Heart left ventricle (tissue), 16 donors: ENCODE measurements around the gene RCL1. TPM values are rescaled to one million over a fixed set of nuclear protein-coding genes. Genes with fewer than 3 reads are reported as not detected.

Source experiments
- ATAC-seq, 4 donors: fragments of 200-7000 bp; cut with Tn5 transposase; one replicate each; pipeline ENCODE4 v1.9.1; 2020 to 2022; ENCODE audit warnings: moderate library complexity in 4 of 4, mild to moderate bottlenecking in 3 of 4, moderate number of reproducible peaks in 1 of 4
- DNase-seq, 5 donors: peaks; one replicate each; pipeline ENCODE4 v3.0.0-alpha.2; 2020
- H3K27ac ChIP-seq, 12 donors: fragments of 200-600 bp; sonication (generic) in 4 of 12; one replicate each; pipeline versions ENCODE4 v1.5.0 to v1.8.0; 2016 to 2022; ENCODE audit warnings: mild to moderate bottlenecking in 2 of 12
- H3K27me3 ChIP-seq, 9 donors: fragments of 200-600 bp; sonication (generic) in 2 of 9; one replicate each; pipeline versions ENCODE4 v1.5.1 to v1.8.0; 2016 to 2022; ENCODE audit warnings: mild to moderate bottlenecking in 3 of 9
- H3K36me3 ChIP-seq, 9 donors: fragments of 200-600 bp; sonication (generic) in 2 of 9; one replicate each; pipeline versions ENCODE4 v1.5.0 to v1.8.0; 2018 to 2022; ENCODE audit warnings: mild to moderate bottlenecking in 2 of 9
- H3K4me1 ChIP-seq, 12 donors: fragments of 200-600 bp; sonication (generic) in 4 of 12; one replicate each; pipeline versions ENCODE4 v1.5.0 to v1.8.0; 2016 to 2022; ENCODE audit warnings: mild to moderate bottlenecking in 3 of 12
- H3K4me3 ChIP-seq, 12 donors: fragments of 200-600 bp; sonication (generic) in 4 of 12; one replicate each; pipeline versions ENCODE4 v1.5.0 to v1.8.0; 2017 to 2022; ENCODE audit warnings: mild to moderate bottlenecking in 9 of 12, moderate library complexity in 4 of 12
- H3K9me3 ChIP-seq, 12 donors: fragments of 200-600 bp; sonication (generic) in 4 of 12; one replicate each; pipeline versions ENCODE4 v1.5.0 to v1.8.0; 2016 to 2022; ENCODE audit warnings: mild to moderate bottlenecking in 1 of 12
- CTCF ChIP-seq, 12 donors: fragments of 200-600 bp; sonication (generic) in 4 of 12; IDR thresholded peaks; one replicate each; pipeline versions ENCODE4 v1.5.0 to v1.8.0; 2018 to 2022; ENCODE audit warnings: antibody characterized with exemption in 12 of 12, mild to moderate bottlenecking in 5 of 12
- POLR2A ChIP-seq, 2 donors: fragments of 450-650 bp; IDR thresholded peaks; one replicate each; pipeline ENCODE4 v1.6.1; 2017; ENCODE audit warnings: antibody characterized with exemption in 2 of 2, mild to moderate bottlenecking in 2 of 2, moderate library complexity in 2 of 2
- WGBS, 4 donors: extraction: QIAGEN DNeasy Blood & Tissue Kit in 2 of 4; methylation state at CpG; one replicate each; pipeline versions ENCODE4 v1.1.5 to v1.1.7; 2013 to 2018; 5-methylcytosine and 5-hydroxymethylcytosine counted together
- intact Hi-C, 10 donors: fragments of 100-400 bp; cut with DNase I; formaldehyde crosslinking; loops; one replicate each; pipeline versions ENCODE4 v1.11.1 to v1.14.2; 2022
- polyA plus RNA-seq, 2 donors: library from polyadenylated mRNA; stranded (reverse); fragments of 200-250 nt; gene quantifications; one replicate each; pipeline ENCODE4 v1.2.3, GENCODE V29; 2013
- total RNA-seq, 9 donors: library from RNA; depleted of rRNA in 2 of 9; stranded (reverse); fragments of >200 nt in 2 of 9; fragmentation: NEBNext Ultra II Directional in 3 of 9; extraction: Animal tissue kit (Norgen Biotek cat#: 25700) in 3 of 9; gene quantifications; one replicate each; pipeline versions ENCODE4 v1.1.0 to v1.2.4, GENCODE V29; 2016 to 2023
- donor health status: ischemic (EF 13 %, LVEDD 7.1; RV severe dilation, severe dysfunction).
- donor health status: healthy with polysubstance abuse.
- donor health status: DM: no; HTN: yes; CAD: no.
- donor health status: DM: no; HTN: no; CAD: no.
- donor health status: ischemic (EF 25% LVEDD 6.9; RV normal size, moderate dysfunction).
- donor health status: ischemic (EF 25% LVEDD 5.7; RV mildly dilated, moderate dysfunction).
- donor health status: healthy.
- donor health status: DM: yes; HTN: yes; CAD: no.
- donor health status: ischemic (EF 35%, LVEDD 5.7; RV mildly dilated, moderate dysfunction).
- donor health status: nonischemic (EF 11% LVEDD 7.7; RV severe dilation, severe dysfunction).
- donor health status: DM: yes; HTN: yes; CAD: no.
- donor health status: PGD.
- donor health status: ischemic (EF 29% LVEDD 5.4; RV normal size, mild dysfunction).
- donor health status: nonischemic (EF 23%, LVEDD 6.1; RV moderate dilation, normal function).

The RCL1 gene
- total and polyA plus RNA-seq, 11 donors = 3.8 to 11.3 (median 7.2) TPM

GRCh38 chr9:4861145-4861544 lies 68.4 kb downstream of the RCL1 start:
- no peak for TF ChIP-seq CTCF (IDR thresholded peaks at IDR 0.05)
- TF ChIP-seq POLR2A (IDR thresholded peaks at IDR 0.05) = no peak
- no peak overlapping the region for H3K4me3 ChIP-seq
- peaks cover 2 to 37% (median 19%) of the 10 kb centered on the region in 9 donors for H3K36me3 ChIP-seq
- 85 to 96% (median 93%) methylated on average over 2 of the region's 2 CpGs for WGBS, 4 donors
- intact Hi-C loops = no loop called here
- H3K27ac ChIP-seq = no peak overlapping the region
- peaks cover 0 to 14% (median 0%) of the 10 kb centered on the region in 12 donors for H3K4me1 ChIP-seq
- peaks cover 0 to 4% (median 0%) of the 10 kb centered on the region in 12 donors for H3K9me3 ChIP-seq
- H3K27me3 ChIP-seq = no peaks in the 10 kb centered on the region
- DNase-seq (no peak), ATAC-seq (no peak)

- Histone ChIP-seq H3K9me3 (peaks cover 0 to 4% (median 0%) of the 10 kb centered on the region in 12 donors), H3K4me1 (peaks cover 0 to 12% (median 0%) of the 10 kb centered on the region in 12 donors), H3K36me3 (peaks cover 2 to 37% (median 19%) of the 10 kb centered on the region in 9 donors), H3K4me3 (no peak overlapping the region), H3K27me3 (no peaks in the 10 kb centered on the region), H3K27ac (no peak overlapping the region)
- 92 to 98% (median 97%) methylated on average over 7 of the region's 7 CpGs for WGBS, 4 donors
- TF ChIP-seq CTCF (IDR thresholded peaks at IDR 0.05) (no peak), POLR2A (IDR thresholded peaks at IDR 0.05) (no peak)
- ATAC-seq (no peak), DNase-seq (no peak)
- intact Hi-C loops = no loop called here
Observed at GRCh38 chr9:4861736-4862451, 69.2 kb downstream of the RCL1 start.

- Histone ChIP-seq H3K9me3 (peaks cover 0 to 1% (median 0%) of the 10 kb centered on the region in 12 donors), H3K27ac (no peak overlapping the region), H3K4me3 (no peak overlapping the region), H3K36me3 (peaks cover 0 to 34% (median 19%) of the 10 kb centered on the region in 9 donors), H3K4me1 (peaks cover 0 to 12% (median 0%) of the 10 kb centered on the region in 12 donors), H3K27me3 (no peaks in the 10 kb centered on the region)
- DNase-seq = peak in 1 of 5 donors; percentile 33
- intact Hi-C loops = no loop called here
- WGBS, 4 donors = 75 to 79% (median 78%) methylated on average over 6 of the region's 6 CpGs
- TF ChIP-seq CTCF (IDR thresholded peaks at IDR 0.05) (no peak), POLR2A (IDR thresholded peaks at IDR 0.05) (no peak)
- peak in 1 of 4 donors; percentile 51 for ATAC-seq
Observed at GRCh38 chr9:4862506-4863250, 69.9 kb downstream of the RCL1 start.

GRCh38 chr9:4864234-4864661 lies 71.5 kb downstream of the RCL1 start:
- no peak for TF ChIP-seq CTCF (IDR thresholded peaks at IDR 0.05)
- TF ChIP-seq POLR2A (IDR thresholded peaks at IDR 0.05) = no peak
- intact Hi-C loops = no loop called here
- H3K36me3 ChIP-seq = peaks cover 0 to 29% (median 15%) of the 10 kb centered on the region in 9 donors
- no peaks in the 10 kb centered on the region for H3K9me3 ChIP-seq
- ATAC-seq = no peak
- 94 to 97% (median 96%) methylated on average over 11 of the region's 11 CpGs for WGBS, 4 donors
- H3K27ac ChIP-seq = no peak overlapping the region
- no peaks in the 10 kb centered on the region for H3K27me3 ChIP-seq
- peaks cover 0 to 12% (median 0%) of the 10 kb centered on the region in 12 donors for H3K4me1 ChIP-seq
- DNase-seq = no peak
- no peak overlapping the region for H3K4me3 ChIP-seq
